ENCODE results near the gene PLIN3.
"Not testable (repeated sequence)": the region's sequence is repeated elsewhere in the genome, so short reads cannot be mapped to it uniquely, and the experiment has no call there.

Gene PLIN3

GRCh38 chr19:4892962-4893361, 25.5 kb upstream of the PLIN3 start:
- not testable (repeated sequence) for DNase-seq (ENCODE audit: low spot score)

- no peak for DNase-seq (ENCODE audit: low spot score)
Observed at GRCh38 chr19:4891066-4891465, 23.6 kb upstream of the PLIN3 start.

DNA sequence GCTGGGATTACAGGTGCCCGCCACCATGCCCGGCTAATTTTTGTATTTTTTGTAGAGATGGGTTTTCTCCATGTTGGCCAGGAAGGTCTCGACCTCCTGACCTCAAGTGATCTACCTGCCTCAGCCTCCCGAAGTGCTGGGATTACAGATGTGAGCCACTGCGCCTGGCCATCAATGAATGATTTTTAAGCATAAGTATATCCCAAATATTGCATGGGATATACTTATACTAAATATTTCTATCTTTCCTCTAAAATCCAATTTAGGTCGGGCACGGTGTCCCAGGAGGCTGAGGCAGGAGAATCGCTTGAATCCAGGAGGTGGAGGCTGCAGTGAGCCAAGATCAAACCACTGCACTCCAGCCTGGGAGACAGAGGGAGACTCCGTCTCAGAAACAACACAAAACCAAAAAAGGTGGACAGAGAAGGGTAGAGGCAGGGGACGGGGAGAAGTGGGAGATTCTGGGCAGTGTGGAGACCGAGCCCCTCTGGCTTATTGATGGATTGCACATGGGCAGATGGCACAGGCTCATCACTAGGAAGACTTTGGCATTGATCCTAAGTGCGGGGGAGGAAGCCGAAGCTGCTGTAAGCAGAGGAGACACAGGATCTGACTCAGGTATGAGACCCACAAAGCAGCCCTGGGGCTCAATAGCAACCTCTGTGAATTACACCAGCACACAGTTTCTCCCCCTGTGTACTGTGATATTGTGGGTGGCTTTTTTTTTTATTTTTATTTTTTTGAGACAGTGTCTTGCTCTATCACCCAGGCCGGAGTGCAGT, 21.8 kb upstream of the PLIN3 start:
- no peak for DNase-seq (ENCODE audit: low spot score)

DNA sequence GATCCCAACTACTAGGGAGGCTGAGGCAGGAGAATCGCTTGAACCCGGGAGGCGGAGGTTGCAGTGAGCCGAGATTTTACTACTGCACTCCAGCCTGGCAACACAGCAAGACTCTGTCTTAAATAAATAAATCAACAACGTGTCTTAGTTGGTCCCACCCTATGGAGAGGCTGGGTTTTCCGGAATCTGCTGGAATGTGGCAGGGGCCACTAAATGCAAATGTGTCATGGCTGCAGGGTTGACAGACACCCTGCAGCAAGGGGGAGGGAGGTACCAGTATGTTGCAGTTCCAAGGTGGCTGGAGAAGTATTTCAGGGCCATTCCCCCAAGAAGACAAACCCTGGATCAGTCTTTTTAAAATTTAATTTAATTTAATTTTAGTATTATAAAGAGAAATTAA, 20.3 kb upstream of the PLIN3 start:
- DNase-seq (ENCODE audit: low spot score): not testable (repeated sequence)

GRCh38 chr19:4884993-4885392, 17.5 kb upstream of the PLIN3 start:
- DNase-seq (ENCODE audit: low spot score): not testable (repeated sequence)

DNA sequence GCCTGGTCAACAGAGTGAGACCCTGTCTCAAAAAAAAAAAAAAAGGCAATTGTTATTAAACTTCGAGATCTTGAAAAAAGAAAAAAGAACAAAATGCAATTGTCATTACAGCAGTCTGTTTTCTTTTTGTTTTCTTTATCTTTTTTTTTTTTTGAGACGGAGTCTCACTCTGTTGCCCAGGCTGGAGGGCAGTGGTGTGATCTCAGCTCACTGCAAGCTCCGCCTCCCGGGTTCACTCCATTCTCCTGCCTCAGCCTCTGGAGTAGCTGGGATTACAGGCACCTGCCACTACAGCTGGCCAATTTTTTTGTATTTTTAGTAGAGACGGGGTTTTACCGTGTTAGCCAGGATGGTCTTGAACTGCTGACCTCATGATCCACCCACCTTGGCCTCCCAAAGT, 15.4 kb upstream of the PLIN3 start:
- DNase-seq (ENCODE audit: low spot score): not testable (repeated sequence)

DNA sequence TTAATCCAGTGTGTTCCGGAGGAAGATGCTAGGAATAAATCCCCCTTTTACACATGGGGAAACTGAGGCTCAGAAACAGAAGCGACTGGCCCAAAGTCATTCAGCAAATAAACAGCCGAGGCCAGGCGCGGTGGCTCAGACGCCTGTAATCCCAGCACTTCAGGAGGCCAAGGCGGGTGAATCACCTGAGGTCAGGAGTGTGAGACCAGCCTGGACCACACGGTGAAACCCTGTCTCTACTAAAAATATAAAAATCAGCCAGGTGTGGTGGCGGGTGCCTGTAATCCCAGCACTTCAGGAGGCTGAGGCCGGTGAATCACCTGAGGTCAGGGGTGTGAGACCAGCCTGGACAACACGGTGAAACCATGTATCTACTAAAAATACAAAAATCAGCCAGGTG, 11.6 kb upstream of the PLIN3 start:
- no peak for DNase-seq (ENCODE audit: low spot score)

- DNase-seq (ENCODE audit: low spot score): no peak
Observed at GRCh38 chr19:4878491-4878968, 11.1 kb upstream of the PLIN3 start.

GRCh38 chr19:4877753-4878490, 10.5 kb upstream of the PLIN3 start:
- DNase-seq (ENCODE audit: low spot score): peak; percentile 43

GRCh38 chr19:4873930-4874329, 6.5 kb upstream of the PLIN3 start:
- DNase-seq (ENCODE audit: low spot score): no peak

- DNase-seq (ENCODE audit: low spot score): no peak
Observed at GRCh38 chr19:4871711-4872110, 4.2 kb upstream of the PLIN3 start.

DNA sequence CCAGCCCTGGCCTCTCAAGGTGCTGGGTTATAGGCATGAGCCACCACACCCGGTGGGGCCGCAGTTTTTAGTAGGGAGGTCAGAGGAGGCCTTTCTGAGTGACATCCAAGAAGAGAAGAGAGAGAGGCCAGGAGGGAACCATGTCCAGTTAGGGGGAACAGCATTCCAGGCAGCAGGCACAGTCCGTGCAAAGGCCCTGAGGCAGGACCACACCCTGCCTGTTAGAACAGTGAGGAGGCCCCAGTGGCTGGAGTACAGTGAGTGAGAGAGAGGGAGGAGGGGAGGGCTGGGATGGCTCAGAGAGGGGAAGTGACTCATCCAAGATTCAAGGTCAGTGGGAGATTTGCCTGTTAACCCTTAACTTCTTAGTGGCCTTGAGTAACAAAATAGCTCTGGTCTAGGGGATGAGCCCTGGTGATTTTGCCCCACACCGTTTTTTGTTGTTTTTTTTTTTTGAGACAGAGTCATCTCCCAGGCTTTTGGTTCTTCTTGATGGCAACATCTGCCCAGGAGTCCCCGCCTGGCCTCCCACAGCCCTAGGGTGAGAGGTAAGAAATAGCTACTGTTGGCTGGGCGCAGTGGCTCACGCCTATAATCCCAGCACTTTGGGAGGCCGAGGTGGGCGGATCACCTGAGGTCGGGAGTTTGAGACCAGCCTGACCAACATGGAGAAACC, 2.7 kb upstream of the PLIN3 start:
- no peak for DNase-seq (ENCODE audit: low spot score)

DNA sequence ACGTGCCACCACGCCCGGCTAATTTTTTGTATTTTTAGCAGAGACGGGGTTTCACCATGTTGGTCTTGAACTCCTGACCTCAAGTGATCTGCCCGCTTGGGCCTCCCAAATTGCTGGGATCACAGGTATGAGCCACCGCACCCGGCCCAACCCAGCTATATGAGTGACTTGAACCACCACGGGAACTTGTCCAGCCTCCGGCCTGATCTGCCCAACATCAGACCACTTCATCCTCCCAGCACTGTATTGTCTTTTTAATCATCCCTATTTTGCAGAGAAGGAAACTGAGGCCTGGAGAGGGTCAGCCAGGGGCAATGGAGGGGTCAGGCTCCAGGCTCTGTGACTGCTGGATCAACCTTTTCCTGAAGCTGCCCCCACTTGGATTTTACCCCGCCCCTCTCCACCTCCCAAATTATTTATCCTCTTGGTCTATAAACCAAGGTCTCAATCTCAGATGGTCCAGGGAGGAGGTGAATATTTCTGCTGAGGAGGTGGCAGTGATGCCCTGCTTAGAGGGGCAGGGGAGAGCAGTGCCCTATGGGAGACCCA, 893 bp upstream of the PLIN3 start:
- DNase-seq (ENCODE audit: low spot score): no peak

- no peak for DNase-seq (ENCODE audit: low spot score)
Observed at GRCh38 chr19:4866595-4867424, 657 bp downstream of the PLIN3 start.

DNA sequence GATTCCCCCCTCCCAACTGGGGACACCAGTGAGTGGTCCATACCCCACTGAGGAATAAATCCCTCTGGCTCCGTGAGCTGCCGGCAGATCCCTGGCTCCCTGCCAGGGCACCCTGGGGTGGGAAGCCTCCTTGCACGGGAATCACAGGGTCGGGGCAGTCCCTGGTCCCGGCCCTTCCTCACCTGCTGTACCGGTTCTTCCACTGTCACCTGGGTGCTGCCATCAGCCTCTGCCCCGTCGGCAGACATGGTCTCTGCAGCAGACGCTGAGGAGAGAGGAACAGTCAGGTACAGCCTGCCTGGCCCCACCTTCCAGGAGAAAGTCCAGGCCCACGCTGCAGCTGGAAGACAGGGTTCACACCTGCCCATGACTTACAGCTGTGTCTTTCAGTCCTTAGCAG, 6.3 kb downstream of the PLIN3 start:
- DNase-seq (ENCODE audit: low spot score): no peak

- no peak for DNase-seq (ENCODE audit: low spot score)
Observed at GRCh38 chr19:4859697-4860096, 7.8 kb downstream of the PLIN3 start.

GRCh38 chr19:4856468-4856867, 11.0 kb downstream of the PLIN3 start:
- not testable (repeated sequence) for DNase-seq (ENCODE audit: low spot score)

GRCh38 chr19:4853506-4853905, 14.0 kb downstream of the PLIN3 start:
- DNase-seq (ENCODE audit: low spot score): not testable (repeated sequence)

- DNase-seq (ENCODE audit: low spot score): no peak
Observed at GRCh38 chr19:4852484-4852883, 15.0 kb downstream of the PLIN3 start.

GRCh38 chr19:4851551-4852290, 15.7 kb downstream of the PLIN3 start:
- peak; percentile 77 for DNase-seq (ENCODE audit: low spot score)

Measured in SK-N-DZ (cell line).